ENCODE measurements around the gene SCN3A. TPM values are rescaled to one million over a fixed set of nuclear protein-coding genes. Genes with fewer than 3 reads are reported as not detected.

The SCN3A gene
- total RNA-seq = not detected in 2 replicates

GRCh38 chr2:165203689-165204559 is at the start of gene SCN3A:
TSS of gene SCN3A (minus strand) at chr2:165204050. CDS start at chr2:165176394, 27,656 bp downstream.

GRCh38 chr2:165239230-165239629 is 35.4 kb upstream of the SCN3A start, which contains the start of gene SCN2A:
TSS of gene SCN2A (plus strand) at chr2:165239414. CDS start at chr2:165295824, 56,410 bp downstream.

Other genes starting within 250 kb of the SCN3A start
- 0.07 TPM in 1 of 2 replicates, not detected in the other for gene SLC38A11, start 248.5 kb downstream of the SCN3A start, total RNA-seq
- gene SCN2A, start 35.4 kb upstream of the SCN3A start, total RNA-seq = 0.34 and 0.64 TPM in 2 replicates